GM18867 (cell line): ENCODE measurements around the gene IGFBP6.

Experiments
- ATAC-seq: cut with Tn5 transposase; IDR thresholded peaks from one replicate; pipeline ENCODE4 v1.9.1; 2021; ENCODE audit warnings: mild to moderate bottlenecking, moderate library complexity; ENCODE audit not compliant: unreplicated experiment

IGFBP6 gene

DNA sequence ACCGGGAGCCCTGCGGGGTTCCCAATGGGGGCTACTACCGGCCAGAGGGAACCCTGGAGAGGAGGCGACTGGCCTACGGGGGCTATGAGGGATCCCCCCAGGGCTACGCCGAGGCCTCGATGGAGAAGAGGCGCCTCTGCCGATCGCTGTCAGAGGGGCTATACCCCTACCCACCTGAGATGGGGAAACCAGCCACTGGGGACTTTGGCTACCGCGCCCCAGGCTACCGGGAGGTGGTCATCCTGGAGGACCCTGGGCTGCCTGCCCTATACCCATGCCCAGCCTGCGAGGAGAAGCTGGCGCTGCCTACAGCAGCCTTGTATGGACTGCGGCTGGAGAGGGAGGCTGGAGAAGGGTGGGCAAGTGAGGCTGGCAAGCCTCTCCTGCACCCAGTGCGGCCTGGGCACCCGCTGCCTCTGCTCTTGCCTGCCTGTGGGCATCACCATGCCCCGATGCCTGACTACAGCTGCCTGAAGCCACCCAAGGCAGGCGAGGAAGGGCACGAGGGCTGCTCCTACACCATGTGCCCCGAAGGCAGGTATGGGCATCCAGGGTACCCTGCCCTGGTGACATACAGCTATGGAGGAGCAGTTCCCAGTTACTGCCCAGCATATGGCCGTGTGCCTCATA lies 37.9 kb upstream of the IGFBP6 start:
- ATAC-seq, result no peak

DNA sequence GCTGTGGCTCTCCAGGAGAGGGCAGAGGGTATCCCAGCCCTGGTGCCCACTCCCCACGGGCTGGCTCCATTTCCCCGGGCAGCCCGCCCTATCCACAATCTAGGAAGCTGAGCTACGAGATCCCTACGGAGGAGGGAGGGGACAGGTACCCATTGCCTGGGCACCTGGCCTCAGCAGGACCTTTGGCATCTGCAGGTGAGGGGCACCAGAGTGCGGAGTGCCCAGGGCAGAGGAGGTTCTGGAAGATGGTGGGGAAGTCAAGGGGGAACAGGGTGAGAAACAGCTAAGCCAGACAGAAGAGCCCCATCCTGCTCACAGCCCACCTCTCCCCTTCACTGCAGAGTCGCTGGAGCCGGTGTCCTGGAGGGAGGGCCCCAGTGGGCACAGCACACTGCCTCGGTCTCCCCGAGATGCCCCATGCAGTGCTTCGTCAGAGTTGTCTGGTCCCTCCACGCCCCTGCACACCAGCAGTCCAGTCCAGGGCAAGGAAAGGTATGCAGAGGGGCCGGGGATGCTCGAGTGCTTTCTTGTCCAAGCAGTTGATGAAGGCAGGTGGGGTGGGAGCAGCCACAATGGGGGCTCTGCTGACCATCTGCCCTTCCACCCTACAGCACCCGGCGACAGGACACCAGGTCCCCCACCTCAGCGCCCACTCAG lies 37.3 kb upstream of the IGFBP6 start:
- ATAC-seq, result no peak

DNA sequence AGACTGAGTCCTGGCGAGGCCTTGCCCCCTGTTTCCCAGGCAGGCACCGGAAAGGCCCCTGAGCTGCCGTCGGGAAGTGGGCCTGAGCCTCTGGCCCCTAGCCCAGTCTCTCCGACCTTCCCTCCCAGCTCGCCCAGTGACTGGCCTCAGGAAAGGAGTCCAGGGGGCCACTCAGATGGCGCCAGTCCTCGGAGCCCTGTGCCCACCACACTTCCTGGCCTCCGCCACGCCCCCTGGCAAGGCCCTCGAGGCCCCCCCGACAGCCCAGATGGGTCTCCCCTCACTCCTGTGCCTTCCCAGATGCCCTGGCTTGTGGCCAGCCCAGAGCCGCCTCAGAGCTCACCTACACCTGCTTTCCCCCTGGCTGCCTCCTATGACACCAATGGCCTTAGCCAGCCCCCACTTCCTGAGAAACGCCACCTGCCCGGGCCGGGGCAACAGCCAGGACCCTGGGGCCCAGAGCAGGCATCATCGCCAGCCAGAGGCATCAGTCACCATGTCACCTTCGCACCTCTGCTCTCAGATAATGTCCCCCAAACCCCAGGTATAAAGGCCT lies 36.7 kb upstream of the IGFBP6 start:
- no peak for ATAC-seq

DNA sequence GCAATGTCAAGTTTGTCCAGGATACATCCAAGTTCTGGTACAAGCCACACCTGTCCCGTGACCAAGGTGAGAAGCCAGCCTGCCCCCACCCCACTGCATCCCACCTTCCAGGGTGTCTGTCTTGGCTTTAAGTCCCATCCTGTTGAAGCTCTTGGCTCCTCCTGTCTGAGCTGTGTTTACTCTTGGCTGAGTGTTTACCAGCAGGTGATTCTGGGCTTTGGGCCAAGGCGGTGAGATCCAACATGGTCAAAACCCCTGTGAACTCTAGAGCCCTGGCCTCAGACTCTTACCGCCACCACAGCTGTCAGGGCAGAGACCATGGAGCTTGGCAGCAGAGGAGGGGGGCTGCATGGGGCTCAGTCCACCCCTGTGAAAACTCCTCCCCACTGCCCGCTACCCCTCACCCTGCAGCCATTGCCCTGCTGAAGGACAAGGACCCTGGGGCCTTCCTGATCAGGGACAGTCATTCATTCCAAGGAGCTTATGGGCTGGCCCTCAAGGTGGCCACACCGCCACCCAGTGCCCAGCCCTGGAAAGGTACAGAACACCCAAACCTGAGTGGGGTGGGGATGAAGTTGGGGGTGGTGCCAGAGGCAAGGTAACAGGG lies 36.0 kb upstream of the IGFBP6 start:
- no peak for ATAC-seq

DNA sequence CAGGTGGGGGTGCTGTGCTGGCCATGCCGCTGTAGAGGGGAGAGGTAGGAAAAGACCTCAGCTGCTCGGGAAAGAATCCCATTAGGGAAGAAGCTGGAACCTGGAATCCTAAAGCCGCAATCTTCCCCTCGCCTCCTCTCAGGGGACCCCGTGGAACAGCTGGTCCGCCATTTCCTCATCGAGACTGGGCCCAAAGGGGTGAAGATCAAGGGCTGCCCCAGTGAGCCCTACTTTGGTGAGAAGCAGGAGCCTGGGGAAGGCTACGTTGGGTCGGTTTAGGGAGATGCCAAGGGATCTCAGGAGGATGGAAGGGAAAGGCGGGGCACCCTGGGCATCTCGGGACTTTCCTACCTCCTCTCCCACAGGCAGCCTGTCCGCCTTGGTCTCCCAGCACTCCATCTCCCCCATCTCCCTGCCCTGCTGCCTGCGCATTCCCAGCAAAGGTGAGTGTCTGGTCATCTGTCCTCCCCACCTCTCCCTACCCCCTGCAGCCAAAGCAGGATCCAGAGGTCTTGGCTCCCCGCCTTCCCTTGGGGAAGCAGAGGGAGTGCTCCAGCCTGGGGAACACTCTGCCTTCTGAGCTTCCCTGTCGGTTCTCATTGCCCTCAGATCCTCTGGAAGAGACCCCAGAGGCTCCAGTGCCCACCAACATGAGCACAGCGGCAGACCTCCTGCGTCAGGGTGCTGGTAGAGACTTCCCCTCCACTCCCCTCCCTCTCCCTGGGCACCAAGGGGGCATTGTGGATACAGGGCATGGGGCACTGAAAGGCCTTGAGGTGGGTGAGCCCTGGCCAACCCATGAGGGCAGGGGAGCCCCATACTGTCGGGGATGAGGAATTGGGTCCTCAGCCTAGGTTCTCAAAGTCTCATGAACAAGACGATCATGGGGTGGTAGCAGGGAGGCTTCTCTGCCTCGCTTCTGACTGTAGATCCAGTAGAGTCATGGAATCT lies 35.2 kb upstream of the IGFBP6 start:
- no peak for ATAC-seq

DNA sequence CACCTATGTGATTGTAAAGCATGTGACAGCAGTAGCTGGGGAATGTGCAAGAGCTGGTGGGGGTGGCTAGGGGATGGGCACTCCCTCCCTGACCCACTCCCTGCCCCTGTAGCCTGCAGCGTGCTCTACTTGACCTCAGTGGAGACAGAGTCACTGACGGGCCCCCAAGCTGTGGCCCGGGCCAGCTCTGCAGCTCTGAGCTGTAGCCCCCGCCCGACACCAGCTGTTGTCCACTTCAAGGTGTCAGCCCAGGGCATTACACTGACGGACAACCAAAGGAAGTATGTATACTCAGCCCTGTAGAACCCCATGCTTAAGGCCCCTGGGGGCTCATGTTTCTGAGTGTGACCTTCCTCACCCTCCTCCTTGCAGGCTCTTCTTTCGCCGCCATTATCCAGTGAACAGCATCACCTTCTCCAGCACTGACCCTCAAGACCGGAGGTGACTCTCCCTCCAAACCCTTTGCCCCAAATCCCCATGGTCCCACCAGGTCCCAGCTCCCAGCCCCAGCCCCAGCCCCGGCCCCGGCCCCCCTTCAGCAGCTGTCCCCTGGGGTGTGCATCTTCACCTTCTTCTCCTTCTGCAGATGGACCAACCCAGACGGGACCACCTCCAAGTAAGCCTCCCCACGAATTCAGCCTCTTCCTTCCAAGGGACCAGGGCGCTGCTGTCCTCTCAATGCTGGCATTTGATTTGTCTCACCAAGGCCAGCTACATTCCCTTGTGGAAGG lies 34.3 kb upstream of the IGFBP6 start:
- no peak for ATAC-seq

DNA sequence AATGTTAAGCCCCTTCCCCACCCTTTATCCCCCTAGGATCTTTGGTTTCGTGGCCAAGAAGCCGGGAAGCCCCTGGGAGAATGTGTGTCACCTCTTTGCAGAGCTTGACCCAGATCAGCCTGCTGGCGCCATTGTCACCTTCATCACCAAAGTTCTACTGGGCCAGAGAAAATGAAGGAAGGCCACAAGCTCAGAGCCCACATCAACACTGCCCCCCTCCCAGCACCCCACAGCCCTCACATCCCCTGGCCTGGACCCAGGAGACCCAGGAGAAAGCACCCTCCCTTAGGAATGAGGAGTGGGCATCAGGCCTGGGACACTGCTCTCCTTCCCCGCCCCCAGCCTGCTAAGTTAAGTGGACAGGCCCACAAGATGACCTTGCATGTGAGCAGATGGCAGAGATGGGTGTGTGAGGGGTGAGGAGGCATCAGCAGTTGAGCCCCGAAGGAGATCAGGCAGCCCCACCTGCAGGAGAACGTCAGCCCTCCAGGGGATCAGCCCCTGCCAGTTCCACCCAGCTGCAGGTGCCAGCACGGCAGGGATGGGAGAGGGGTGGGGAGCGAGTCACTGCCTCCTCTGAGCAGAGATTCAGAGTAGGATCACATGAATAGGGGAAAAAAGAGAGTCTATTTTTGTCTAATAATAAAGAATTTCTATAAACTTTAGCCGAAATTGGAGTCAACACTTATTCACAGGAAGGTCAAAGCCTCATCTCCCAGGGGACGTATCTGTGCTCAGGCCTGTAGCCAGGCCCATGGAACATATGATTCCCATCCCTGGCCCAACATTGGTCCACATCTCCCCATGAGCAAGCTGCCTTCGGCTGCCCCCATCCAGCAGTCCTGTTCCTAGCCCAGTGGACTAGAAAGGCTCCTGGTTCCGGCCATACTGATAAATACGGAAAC lies 33.5 kb upstream of the IGFBP6 start:
- ATAC-seq, result no peak

DNA sequence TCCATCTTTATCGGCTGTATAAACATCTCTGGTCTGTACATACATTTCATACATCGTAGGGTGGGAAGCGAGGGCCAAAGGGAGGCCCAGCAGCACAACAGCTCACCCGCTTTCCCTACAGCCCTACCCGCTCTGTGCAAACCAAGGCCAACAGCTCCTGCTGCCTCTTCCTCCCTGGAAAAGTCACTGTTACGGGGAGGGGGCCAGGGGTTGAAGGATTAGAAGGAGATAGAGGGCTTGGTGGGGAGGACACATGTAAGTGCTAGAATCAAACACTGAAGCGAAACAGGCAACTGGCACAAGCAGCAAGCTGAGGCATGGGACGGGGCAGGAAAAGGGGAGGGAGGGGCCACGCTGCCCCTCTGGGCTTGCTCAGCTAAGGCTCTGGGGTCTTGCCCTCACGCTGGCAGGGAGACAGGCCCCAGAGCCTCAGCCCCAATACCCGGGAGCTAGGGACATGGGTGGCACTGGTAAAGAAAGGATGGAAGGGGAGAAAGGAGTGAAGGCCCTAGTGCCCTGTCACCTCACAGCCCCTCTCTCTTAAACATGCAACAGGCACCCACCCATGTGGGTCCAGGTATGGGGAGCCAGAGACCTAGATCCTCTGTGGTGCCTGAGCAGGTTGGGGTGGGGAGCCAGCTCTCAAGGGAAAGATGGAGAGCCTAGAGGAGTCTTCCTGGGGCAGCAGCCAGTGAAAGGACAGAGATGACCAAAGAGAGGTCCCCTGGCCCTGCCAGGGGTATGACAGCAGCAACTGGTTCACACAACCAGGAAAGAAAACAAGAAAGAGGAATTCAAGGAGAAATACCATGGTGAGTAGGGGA lies 32.6 kb upstream of the IGFBP6 start:
- no peak for ATAC-seq

DNA sequence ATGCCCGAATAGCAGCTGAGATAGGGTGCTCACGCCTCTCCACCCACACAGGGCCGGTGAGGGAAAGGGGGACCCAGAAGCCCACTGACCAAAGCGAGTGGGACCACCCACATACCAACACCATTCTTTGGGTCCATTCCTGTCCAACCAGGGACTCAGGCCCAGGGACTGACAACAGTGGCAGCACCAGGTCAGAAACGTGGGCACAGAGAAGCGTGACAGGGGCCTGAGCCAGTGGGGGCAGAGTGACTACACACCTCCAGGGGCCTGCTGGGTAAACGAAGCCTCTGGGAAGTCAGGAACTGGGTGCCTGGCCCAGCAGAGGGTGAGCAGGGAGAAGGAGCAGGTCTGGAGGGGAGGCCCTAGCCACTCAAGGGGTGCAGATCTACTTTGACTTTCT lies 32.0 kb upstream of the IGFBP6 start:
- no peak for ATAC-seq

DNA sequence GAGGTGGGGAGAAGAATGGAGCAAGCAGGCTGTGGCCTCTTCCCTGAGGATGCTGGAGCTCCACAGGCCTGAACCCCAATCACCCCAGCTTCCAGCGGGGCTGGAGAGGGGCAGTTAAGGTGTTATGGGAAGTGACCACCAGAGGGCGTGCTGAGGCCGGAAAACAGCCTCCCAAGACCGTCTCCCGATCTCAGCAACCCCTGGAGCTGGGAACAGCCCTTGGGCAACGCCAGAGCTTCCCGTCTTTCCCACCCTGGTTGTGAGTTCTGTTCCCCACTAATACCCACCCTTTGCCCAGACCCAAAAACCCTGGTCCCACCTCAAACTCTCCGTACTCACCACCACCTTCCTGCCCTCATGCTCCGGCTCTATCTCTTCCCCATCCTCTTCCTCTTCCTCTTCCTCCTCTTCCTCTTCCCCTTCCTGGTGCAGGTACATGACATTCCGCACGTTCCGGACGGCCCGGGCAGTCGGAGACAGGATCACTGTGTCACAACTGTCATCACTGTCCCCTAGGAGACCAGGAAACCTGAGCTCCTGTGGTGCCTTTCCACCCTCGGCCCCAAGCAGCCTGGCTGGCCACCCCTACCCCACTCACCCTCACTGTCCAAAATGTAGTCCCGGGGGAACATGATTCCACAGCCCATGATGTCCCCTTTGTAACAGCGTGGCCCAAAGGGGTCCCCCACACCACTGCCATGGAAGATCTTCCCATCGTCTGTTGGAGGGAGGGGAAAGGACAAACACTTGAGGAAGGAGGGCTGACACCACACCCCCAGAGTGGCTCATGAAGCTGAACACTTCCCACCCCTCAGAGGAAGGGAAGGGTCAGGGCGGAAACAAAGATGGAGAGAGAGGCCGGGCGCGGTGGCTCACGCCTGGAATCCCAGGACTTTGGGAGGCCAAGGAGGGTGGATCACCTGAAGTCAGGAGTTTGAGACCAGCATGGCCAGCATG lies 31.2 kb upstream of the IGFBP6 start:
- ATAC-seq, result no peak

DNA sequence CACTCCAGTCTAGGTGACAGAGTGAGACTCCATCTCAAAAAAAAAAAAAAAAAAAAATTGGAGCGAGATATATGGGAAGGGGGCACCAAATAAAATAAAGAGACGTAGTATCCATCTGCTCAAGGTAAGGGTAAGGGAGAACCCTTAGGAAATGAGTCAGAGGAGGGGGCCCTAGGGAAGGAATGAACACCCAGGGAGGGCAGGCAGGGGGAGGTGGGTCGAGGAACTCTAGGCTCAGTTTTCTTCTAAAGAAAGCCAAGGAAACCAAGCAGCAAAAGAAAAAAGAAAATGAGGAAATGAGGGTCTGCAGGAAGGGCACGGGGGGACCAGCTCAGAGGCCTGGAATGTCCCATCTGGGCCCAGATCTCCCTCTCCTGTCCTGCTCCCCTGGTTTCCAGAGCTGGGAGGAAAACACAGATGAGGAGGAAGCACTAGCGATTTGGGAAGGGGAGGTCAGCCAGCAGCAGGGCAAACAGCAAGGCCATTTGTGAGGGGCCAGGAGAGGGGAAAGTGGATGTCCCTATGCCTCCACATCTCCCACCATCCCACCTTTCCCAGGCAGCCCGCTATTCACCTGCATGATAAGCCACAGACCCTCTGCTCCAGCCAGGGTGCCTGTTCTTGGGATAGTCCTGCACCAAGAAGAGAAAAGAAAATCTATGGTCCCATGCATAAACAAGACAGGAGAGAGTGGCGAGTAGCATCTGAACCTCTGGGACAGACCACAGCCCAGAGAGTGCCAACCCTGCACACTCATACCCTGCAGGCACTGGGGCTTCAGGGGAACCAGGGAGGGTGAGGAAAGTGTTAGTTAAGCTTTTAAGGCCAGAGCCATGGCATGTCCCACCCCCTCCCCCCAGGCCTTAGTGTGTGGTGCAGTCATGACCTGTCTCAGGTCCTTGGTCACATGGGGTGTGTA lies 30.1 kb upstream of the IGFBP6 start:
- ATAC-seq, result no peak

DNA sequence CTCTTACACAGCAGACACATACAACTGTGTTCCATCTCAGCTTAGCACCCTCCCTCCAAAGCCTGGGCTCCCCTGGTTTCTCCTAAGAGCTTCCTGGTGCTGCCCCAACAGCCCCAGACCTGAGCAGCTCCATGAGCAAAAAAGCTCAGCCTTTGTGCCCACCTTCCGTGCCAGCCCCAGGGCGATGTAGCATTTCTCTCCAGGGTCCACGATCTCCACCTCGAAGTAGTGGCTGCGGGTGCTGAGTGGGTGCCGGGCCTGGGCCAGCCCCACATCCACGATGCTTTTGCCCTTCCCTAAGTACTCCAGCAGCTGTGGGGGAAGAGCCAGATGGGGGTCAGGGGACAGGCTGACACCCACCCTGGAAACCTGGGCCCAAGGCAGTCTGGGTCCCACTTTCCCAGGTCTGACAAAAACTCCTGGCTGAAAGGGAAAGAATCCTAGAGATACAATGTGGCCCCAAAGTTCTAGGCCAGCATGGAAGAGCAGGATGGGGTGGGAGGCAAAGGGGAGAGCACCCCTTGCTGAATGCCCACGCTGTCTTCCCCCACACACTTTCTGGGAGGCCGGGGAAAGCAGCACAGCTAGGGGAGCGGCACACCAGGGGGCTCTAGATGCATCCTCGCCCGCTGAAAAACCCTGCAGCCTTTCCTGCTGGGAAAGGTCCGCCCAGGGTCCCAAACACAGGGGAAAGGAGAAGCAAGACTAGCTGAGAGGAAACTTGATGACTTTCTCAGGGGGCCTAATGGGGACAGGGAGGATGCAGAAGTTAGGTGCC lies 29.3 kb upstream of the IGFBP6 start:
- no peak for ATAC-seq

DNA sequence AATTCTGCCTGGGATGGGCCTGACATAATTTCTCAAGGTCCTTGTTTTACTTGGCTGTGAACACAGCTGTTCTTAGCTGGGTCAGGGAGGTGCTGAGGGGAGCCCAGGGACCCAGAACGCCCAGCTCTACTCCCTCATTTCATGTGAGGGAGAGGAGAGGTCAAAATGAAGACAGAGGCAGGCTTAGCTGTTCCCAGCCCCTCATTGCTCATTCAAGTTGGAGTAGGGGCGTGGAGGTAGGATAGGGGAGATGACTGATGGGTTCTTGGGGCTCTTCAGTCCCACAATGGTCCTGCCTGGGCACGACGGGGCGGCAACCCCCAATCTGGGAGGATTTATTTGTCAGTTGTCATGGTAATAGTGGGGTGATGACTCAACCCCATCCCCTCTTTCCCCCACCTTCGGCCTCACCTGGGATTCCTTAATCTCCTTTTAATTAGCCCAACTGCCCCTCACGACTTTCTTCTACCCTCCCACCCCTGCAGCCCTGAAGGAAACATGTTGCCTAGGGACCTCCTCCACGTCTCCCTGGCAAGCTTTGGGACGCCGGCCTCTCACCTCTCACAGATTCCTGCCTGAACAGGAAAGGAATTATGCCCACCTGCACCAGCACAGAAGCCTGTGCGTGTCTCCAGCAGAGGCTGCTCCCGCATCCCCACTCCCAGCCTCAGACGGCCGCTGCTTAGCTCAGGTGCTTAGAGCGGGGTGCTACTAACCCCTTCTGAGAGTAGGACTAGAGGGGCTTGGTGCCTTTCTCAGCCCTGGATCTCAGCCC lies 28.5 kb upstream of the IGFBP6 start:
- no peak for ATAC-seq

DNA sequence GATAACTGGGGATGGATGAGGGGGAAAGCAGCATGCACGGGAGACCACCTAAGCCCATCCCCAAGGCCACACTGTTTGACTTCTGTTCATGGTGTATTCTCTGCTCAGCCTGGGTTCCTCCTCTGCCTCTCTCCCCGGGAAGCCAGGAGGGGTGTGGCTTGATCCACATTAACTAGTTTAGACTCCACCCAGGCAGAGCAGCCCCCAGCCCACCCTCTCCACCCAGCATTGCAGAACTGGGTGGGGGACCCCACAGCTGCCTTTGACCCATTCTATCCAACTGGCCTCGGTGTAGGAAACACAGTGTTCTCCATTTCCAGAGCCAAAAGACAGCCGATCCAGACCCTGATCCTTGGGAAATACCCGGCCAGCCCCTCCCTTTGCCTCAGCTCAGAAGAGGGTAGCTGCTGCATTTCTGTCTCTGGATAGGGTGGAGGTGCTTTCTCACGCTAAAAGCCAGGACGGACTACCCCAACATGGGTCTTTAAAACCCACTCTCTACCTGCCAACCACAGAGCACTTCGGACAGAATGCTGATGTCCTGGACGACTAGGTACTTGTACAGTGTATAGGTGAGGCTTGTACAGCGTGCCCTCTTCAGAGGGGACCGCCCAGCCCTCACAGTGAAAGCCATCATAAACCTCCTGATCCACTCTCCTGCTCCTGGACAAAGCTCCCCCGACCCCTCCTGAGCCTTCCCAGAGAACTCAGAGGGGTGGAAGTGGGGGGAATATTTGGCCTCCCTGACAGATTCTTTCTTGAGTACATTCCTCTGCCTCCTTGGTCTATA lies 27.7 kb upstream of the IGFBP6 start:
- no peak for ATAC-seq
